ENCODE results near the gene PALM2AKAP2. TPM values are rescaled to one million over a fixed set of nuclear protein-coding genes. Genes with fewer than 3 reads are reported as not detected.

The PALM2AKAP2 gene
- total and polyA plus RNA-seq, 10 of the 15 experiments (the other 5 are each of a cell fraction or from before 2014, with no cell fraction given), result 0.01 TPM; not detected in 9

DNA sequence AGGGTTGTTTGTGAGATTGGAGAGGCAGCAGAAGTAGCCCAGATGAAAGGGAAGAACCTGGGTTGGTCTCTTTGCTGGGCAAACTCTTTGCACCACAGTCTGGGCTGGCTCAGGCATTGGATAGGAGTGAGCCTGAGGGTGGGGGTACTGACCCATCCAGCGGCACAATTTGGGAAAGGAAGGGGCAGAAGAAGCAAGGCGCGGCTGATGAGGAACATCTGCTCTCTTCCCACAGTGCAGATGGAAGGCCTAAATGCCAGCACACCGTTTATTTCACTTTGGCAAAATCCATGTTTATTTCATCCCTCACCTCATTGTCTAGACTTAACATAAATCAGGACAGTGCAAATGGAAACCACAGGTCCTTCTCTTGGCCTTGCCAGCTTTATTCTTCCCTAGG is 32.3 kb downstream of the PALM2AKAP2 start:
- CTCF ChIA-PET, result interaction anchor here (1.2 kb wide), 1 partner anchor 235 kb away, joined by 4 read pairs; no protein-coding TSS in a partner anchor
- BruUV-seq (replicated peaks), result no TSS peak
- RAD21 ChIA-PET (ENCODE audit: unreplicated experiment), result no interaction called here
- H3K27ac ChIP-seq (ENCODE audit: control insufficient read depth, insufficient read depth), result no peak overlapping the region
- FAIRE-seq, result no peak
- H2AFZ ChIP-seq (ENCODE audit: control insufficient read depth, low read depth, low read length), result no peak overlapping the region
- WGBS (ENCODE audit: insufficient coverage, insufficient replicate concordance, low lambda C conversion rate, missing lambda C conversion rate), result 56% methylated on average over 4 of the region's 4 CpGs
- POLR2A ChIA-PET, result no interaction called here
- in situ Hi-C loops (cut with MboI) (loop anchor here (25.0 kb wide), 1 partner anchor 225 kb away; no protein-coding TSS in a partner anchor), intact Hi-C loops (cut with micrococcal nuclease; ENCODE audit: unreplicated experiment) (no loop called here)
- no peak for ATAC-seq
- H3K9ac ChIP-seq (ENCODE audit: control insufficient read depth, insufficient read depth, low read length), result no peak overlapping the region
- TF ChIP-seq POLR2AphosphoS2 (IDR thresholded peaks at IDR 0.05; ENCODE audit: low read depth, low read length), result no peak
- no peak for TF ChIP-seq HDGF (IDR thresholded peaks at IDR 0.05)
- TF ChIP-seq RBBP5 (conservative IDR thresholded peaks at IDR 0.05), result no peak
- TF ChIP-seq, protein P1, sequence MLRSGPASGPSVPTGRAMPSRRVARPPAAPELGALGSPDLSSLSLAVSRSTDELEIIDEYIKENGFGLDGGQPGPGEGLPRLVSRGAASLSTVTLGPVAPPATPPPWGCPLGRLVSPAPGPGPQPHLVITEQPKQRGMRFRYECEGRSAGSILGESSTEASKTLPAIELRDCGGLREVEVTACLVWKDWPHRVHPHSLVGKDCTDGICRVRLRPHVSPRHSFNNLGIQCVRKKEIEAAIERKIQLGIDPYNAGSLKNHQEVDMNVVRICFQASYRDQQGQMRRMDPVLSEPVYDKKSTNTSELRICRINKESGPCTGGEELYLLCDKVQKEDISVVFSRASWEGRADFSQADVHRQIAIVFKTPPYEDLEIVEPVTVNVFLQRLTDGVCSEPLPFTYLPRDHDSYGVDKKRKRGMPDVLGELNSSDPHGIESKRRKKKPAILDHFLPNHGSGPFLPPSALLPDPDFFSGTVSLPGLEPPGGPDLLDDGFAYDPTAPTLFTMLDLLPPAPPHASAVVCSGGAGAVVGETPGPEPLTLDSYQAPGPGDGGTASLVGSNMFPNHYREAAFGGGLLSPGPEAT (IDR thresholded peaks at IDR 0.05; ENCODE audit: low read depth), result no peak
- TF ChIP-seq, protein P2, sequence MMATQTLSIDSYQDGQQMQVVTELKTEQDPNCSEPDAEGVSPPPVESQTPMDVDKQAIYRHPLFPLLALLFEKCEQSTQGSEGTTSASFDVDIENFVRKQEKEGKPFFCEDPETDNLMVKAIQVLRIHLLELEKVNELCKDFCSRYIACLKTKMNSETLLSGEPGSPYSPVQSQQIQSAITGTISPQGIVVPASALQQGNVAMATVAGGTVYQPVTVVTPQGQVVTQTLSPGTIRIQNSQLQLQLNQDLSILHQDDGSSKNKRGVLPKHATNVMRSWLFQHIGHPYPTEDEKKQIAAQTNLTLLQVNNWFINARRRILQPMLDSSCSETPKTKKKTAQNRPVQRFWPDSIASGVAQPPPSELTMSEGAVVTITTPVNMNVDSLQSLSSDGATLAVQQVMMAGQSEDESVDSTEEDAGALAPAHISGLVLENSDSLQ (IDR thresholded peaks at IDR 0.05), result no peak
- TF ChIP-seq NRF1 (conservative IDR thresholded peaks at IDR 0.05; ENCODE audit: low read depth, low read length), result no peak
- TF ChIP-seq NFIC (IDR thresholded peaks at IDR 0.05; ENCODE audit: low read depth, low read length), result no peak
- no peak for TF ChIP-seq CREM (IDR thresholded peaks at IDR 0.05; ENCODE audit: low read depth)
- TF ChIP-seq YBX1 (IDR thresholded peaks at IDR 0.05), result no peak
- TF ChIP-seq SUZ12 (IDR thresholded peaks at IDR 0.05; ENCODE audit: unreplicated experiment), result no peak
- TF ChIP-seq TCF3 (IDR thresholded peaks at IDR 0.05; ENCODE audit: borderline replicate concordance, insufficient read depth, low read depth, low read length), result no peak
- no peak for TF ChIP-seq POLR2AphosphoS5 (IDR thresholded peaks at IDR 0.05; ENCODE audit: low read length)
- TF ChIP-seq, protein P3, sequence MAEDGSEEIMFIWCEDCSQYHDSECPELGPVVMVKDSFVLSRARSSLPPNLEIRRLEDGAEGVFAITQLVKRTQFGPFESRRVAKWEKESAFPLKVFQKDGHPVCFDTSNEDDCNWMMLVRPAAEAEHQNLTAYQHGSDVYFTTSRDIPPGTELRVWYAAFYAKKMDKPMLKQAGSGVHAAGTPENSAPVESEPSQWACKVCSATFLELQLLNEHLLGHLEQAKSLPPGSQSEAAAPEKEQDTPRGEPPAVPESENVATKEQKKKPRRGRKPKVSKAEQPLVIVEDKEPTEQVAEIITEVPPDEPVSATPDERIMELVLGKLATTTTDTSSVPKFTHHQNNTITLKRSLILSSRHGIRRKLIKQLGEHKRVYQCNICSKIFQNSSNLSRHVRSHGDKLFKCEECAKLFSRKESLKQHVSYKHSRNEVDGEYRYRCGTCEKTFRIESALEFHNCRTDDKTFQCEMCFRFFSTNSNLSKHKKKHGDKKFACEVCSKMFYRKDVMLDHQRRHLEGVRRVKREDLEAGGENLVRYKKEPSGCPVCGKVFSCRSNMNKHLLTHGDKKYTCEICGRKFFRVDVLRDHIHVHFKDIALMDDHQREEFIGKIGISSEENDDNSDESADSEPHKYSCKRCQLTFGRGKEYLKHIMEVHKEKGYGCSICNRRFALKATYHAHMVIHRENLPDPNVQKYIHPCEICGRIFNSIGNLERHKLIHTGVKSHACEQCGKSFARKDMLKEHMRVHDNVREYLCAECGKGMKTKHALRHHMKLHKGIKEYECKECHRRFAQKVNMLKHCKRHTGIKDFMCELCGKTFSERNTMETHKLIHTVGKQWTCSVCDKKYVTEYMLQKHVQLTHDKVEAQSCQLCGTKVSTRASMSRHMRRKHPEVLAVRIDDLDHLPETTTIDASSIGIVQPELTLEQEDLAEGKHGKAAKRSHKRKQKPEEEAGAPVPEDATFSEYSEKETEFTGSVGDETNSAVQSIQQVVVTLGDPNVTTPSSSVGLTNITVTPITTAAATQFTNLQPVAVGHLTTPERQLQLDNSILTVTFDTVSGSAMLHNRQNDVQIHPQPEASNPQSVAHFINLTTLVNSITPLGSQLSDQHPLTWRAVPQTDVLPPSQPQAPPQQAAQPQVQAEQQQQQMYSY (CRISPR knock-in tag; IDR thresholded peaks at IDR 0.05), result no peak
- no peak for TF ChIP-seq MEF2A (IDR thresholded peaks at IDR 0.05; ENCODE audit: insufficient read depth, low read depth, low read length)
- TF ChIP-seq PAX8 (IDR thresholded peaks at IDR 0.05), result no peak
- no peak for TF ChIP-seq NFYB (IDR thresholded peaks at IDR 0.05; ENCODE audit: insufficient read depth, low read depth, low read length)
- TF ChIP-seq CHD1 (IDR thresholded peaks at IDR 0.05; ENCODE audit: low read depth, low read length), result no peak
- no peak for TF ChIP-seq WRNIP1 (IDR thresholded peaks at IDR 0.05; ENCODE audit: borderline replicate concordance, low read depth, low read length)
- DNase-seq (ENCODE audit: low read depth, low spot score), result no peak
- H3K27me3 ChIP-seq (replicated peaks in 1 of 2; ENCODE audit: control insufficient read depth in 2 of 2, insufficient read depth in 2 of 2, low read length in 1 of 2), result peaks cover 0 to 3% of the 10 kb centered on the region in 2 experiments; a peak in 1 of 4 replicates
- H3K36me3 ChIP-seq (ENCODE audit: control insufficient read depth in 2 of 2, insufficient read depth in 2 of 2, low read length in 1 of 2), result no peaks in the 10 kb centered on the region
- H3K9me3 ChIP-seq (replicated peaks; ENCODE audit: control insufficient read depth, insufficient read depth, low read length), result no peaks in the 10 kb centered on the region
- no peak overlapping the region for H3K4me2 ChIP-seq (ENCODE audit: control insufficient read depth, insufficient read depth)
- H3K4me3 ChIP-seq, result no peak overlapping the region
- no peaks in the 10 kb centered on the region for H3K4me1 ChIP-seq (ENCODE audit: control insufficient read depth, insufficient read depth, low read length)
- SMC1A ChIA-PET (ENCODE audit: uncharacterized antibody, unreplicated experiment), result no interaction called here
- no peaks in the 10 kb centered on the region for H3K79me2 ChIP-seq (ENCODE audit: control insufficient read depth, insufficient read depth, low read length)
- no peaks in the 10 kb centered on the region; the same call in 1 of the 2 replicates for H4K20me1 ChIP-seq (ENCODE audit: control insufficient read depth, insufficient read depth)
